DND-41 (cell line): ENCODE results near the gene PANK4.
"Not testable (repeated sequence)": the region's sequence is repeated elsewhere in the genome, so short reads cannot be mapped to it uniquely, and the experiment has no call there.

Source experiments
- ATAC-seq: fragments of 200-7000 bp; cut with Tn5 transposase; 3 replicates; pipeline ENCODE4 v1.9.1; 2021; ENCODE audit warnings: low read depth; ENCODE audit not compliant: insufficient read depth
- DNase-seq: peaks from one replicate; pipeline ENCODE4 v3.0.0-alpha.2; 2020
- H2AFZ ChIP-seq: 2 replicates; pipeline ENCODE4 v1.6.0; 2012; ENCODE audit warnings: low read depth, low read length
- H3K27ac ChIP-seq: 2 replicates; pipeline ENCODE4 v1.5.1; 2012; ENCODE audit warnings: low read length, inconsistent platforms
- H3K27me3 ChIP-seq: fragments of 200-600 bp; sonication (generic); 2 replicates; pipeline ENCODE4 v1.6.0; 2012; ENCODE audit warnings: low read length, mild to moderate bottlenecking, inconsistent platforms; ENCODE audit not compliant: insufficient read depth, poor library complexity
- H3K36me3 ChIP-seq: 2 replicates; pipeline ENCODE4 v1.5.1; 2012; ENCODE audit warnings: low read length, inconsistent platforms; ENCODE audit not compliant: insufficient read depth
- H3K4me1 ChIP-seq: 2 replicates; pipeline ENCODE4 v1.5.1; 2012; ENCODE audit warnings: mild to moderate bottlenecking, low read length; ENCODE audit not compliant: insufficient read depth
- H3K4me2 ChIP-seq: 2 replicates; pipeline ENCODE4 v1.6.0; 2012; ENCODE audit warnings: mild to moderate bottlenecking, moderate library complexity, low read length, inconsistent platforms; ENCODE audit not compliant: insufficient read depth
- H3K4me3 ChIP-seq, 2 experiments: fragments of 200-600 bp in 1 of 2; shearing (Covaris generic) in 1 of 2; 2 replicates each; pipeline ENCODE4 v1.5.1; 2012 to 2016; ENCODE audit warnings: inconsistent platforms in 2 of 2, low read length in 2 of 2, mild to moderate bottlenecking in 2 of 2, low read depth in 1 of 2, moderate library complexity in 1 of 2
- H3K79me2 ChIP-seq: 2 replicates; pipeline ENCODE4 v1.6.0; 2012; ENCODE audit warnings: low read length, inconsistent platforms; ENCODE audit not compliant: insufficient read depth
- H3K9ac ChIP-seq: 2 replicates; pipeline ENCODE4 v1.6.0; 2012; ENCODE audit warnings: low read depth, mild to moderate bottlenecking, inconsistent platforms, low read length, moderate library complexity
- H3K9me3 ChIP-seq: 2 replicates; pipeline ENCODE4 v1.5.1; 2012; ENCODE audit warnings: low read length, moderate library complexity, mild to moderate bottlenecking, inconsistent platforms; ENCODE audit not compliant: insufficient read depth, severe bottlenecking
- H4K20me1 ChIP-seq: 2 replicates; pipeline ENCODE4 v1.6.0; 2012; ENCODE audit warnings: low read length; ENCODE audit not compliant: insufficient read depth
- CTCF ChIP-seq: IDR thresholded peaks from 2 replicates; pipeline ENCODE4 v1.5.1; 2012; ENCODE audit warnings: borderline replicate concordance, low read length, moderate library complexity, mild to moderate bottlenecking; ENCODE audit not compliant: poor library complexity, severe bottlenecking; ENCODE audit errors: extremely low read depth
- EZH2 ChIP-seq: IDR thresholded peaks from 3 replicates; pipeline ENCODE4 v1.6.1; 2012; ENCODE audit warnings: borderline replicate concordance, low read depth, mild to moderate bottlenecking, moderate library complexity, low read length, inconsistent platforms; ENCODE audit not compliant: severe bottlenecking

The PANK4 gene

GRCh38 chr1:2550309-2550861 is 24.0 kb upstream of the PANK4 start:
- H3K27ac ChIP-seq, H3K79me2 ChIP-seq, H2AFZ ChIP-seq, H3K9ac ChIP-seq, H3K36me3 ChIP-seq, DNase-seq, H4K20me1 ChIP-seq, H3K9me3 ChIP-seq, H3K4me3 ChIP-seq, H3K4me2 ChIP-seq, ATAC-seq, H3K27me3 ChIP-seq: not testable (repeated sequence)
- H3K4me1 ChIP-seq, result peaks cover 42% of the 10 kb centered on the region

GRCh38 chr1:2549367-2550029 is 23.1 kb upstream of the PANK4 start:
- not testable (repeated sequence) for H3K79me2 ChIP-seq, H4K20me1 ChIP-seq, DNase-seq, H3K36me3 ChIP-seq, H3K27me3 ChIP-seq, H2AFZ ChIP-seq, ATAC-seq, H3K9me3 ChIP-seq
- peak overlapping the region in 1 of 2 experiments; percentile 48; a peak in 1 of 4 replicates for H3K4me3 ChIP-seq
- H3K27ac ChIP-seq, result peak overlapping the region; percentile 94
- peak overlapping the region; percentile 80 for H3K4me2 ChIP-seq
- peak overlapping the region; percentile 71 for H3K9ac ChIP-seq
- peaks cover 35% of the 10 kb centered on the region for H3K4me1 ChIP-seq

- peak overlapping the region; percentile 80 for H3K4me2 ChIP-seq
- H3K27me3 ChIP-seq, result no peaks in the 10 kb centered on the region
- H3K4me3 ChIP-seq, result peak overlapping the region; percentile 14 to 64; a peak in 3 of 4 replicates
- ATAC-seq (peak; percentile 11), DNase-seq (peak; percentile 79)
- H3K36me3 ChIP-seq, result no peaks in the 10 kb centered on the region
- H3K9ac ChIP-seq, result peak overlapping the region; percentile 71
- no peaks in the 10 kb centered on the region for H3K9me3 ChIP-seq
- H3K4me1 ChIP-seq, result peaks cover 44% of the 10 kb centered on the region
- TF ChIP-seq EZH2 (no peak), CTCF (peak; percentile 92)
- peak overlapping the region; percentile 46 for H2AFZ ChIP-seq
- H4K20me1 ChIP-seq, result peaks cover 3% of the 10 kb centered on the region; the same call in 1 of the 2 replicates
- peak overlapping the region; percentile 94 for H3K27ac ChIP-seq
- peaks cover 6% of the 10 kb centered on the region; the same call in 1 of the 2 replicates for H3K79me2 ChIP-seq
These were observed 21.7 kb upstream of the PANK4 start for GRCh38 chr1:2548068-2548589.

GRCh38 chr1:2547210-2548067 is 21.0 kb upstream of the PANK4 start:
- no peaks in the 10 kb centered on the region for H3K36me3 ChIP-seq
- peak overlapping the region; percentile 80 for H3K4me2 ChIP-seq
- H3K4me1 ChIP-seq, result peaks cover 48% of the 10 kb centered on the region
- H3K79me2 ChIP-seq, result peaks cover 6% of the 10 kb centered on the region; the same call in 1 of the 2 replicates
- H3K4me3 ChIP-seq, result peak overlapping the region; percentile 14 to 64; a peak in 3 of 4 replicates
- H2AFZ ChIP-seq, result peak overlapping the region; percentile 52
- H3K27me3 ChIP-seq, result no peaks in the 10 kb centered on the region
- H4K20me1 ChIP-seq, result peaks cover 9% of the 10 kb centered on the region; the same call in 1 of the 2 replicates
- no peaks in the 10 kb centered on the region for H3K9me3 ChIP-seq
- no peak for TF ChIP-seq CTCF
- no peak for TF ChIP-seq EZH2
- peak overlapping the region; percentile 94 for H3K27ac ChIP-seq
- ATAC-seq, result peak; percentile 27
- DNase-seq, result peak; percentile 68
- peak overlapping the region; percentile 71 for H3K9ac ChIP-seq
